HG03521 (cell line): Measurements from ENCODE around the gene PACSIN1.

ENCODE experiments used
- ATAC-seq: cut with Tn5 transposase; IDR thresholded peaks from one replicate; pipeline ENCODE4 v1.9.1; 2021; ENCODE audit warnings: mild to moderate bottlenecking, moderate library complexity; ENCODE audit not compliant: unreplicated experiment

PACSIN1 gene

GRCh38 chr6:34514112-34514511 lies 48.2 kb downstream of the PACSIN1 start:
- ATAC-seq = no peak

- ATAC-seq = no peak
Measured at GRCh38 chr6:34514593-34515472, 49.0 kb downstream of the PACSIN1 start.

GRCh38 chr6:34515473-34516387 lies 49.9 kb downstream of the PACSIN1 start:
- ATAC-seq = no peak

- no peak for ATAC-seq
Measured at GRCh38 chr6:34516391-34517324, 50.8 kb downstream of the PACSIN1 start.

- no peak for ATAC-seq
Measured at GRCh38 chr6:34517461-34517881, 51.6 kb downstream of the PACSIN1 start.

GRCh38 chr6:34517966-34518365 lies 52.1 kb downstream of the PACSIN1 start:
- no peak for ATAC-seq

- no peak for ATAC-seq
Measured at GRCh38 chr6:34518669-34519365, 52.9 kb downstream of the PACSIN1 start.

- no peak for ATAC-seq
Measured at GRCh38 chr6:34519971-34520644, 54.2 kb downstream of the PACSIN1 start.

- no peak for ATAC-seq
Measured at GRCh38 chr6:34520645-34521462, 55.0 kb downstream of the PACSIN1 start.

- ATAC-seq = no peak
Measured at GRCh38 chr6:34521463-34522285, 55.8 kb downstream of the PACSIN1 start.

- ATAC-seq = no peak
Measured at GRCh38 chr6:34522761-34523160, 56.9 kb downstream of the PACSIN1 start.

GRCh38 chr6:34523441-34524206 lies 57.7 kb downstream of the PACSIN1 start:
- ATAC-seq = no peak

GRCh38 chr6:34524499-34524898 lies 58.6 kb downstream of the PACSIN1 start:
- no peak for ATAC-seq

- ATAC-seq = no peak
Measured at GRCh38 chr6:34524971-34525370, 59.1 kb downstream of the PACSIN1 start.

GRCh38 chr6:34525431-34526175 lies 59.7 kb downstream of the PACSIN1 start:
- no peak for ATAC-seq

- no peak for ATAC-seq
Measured at GRCh38 chr6:34526241-34526972, 60.5 kb downstream of the PACSIN1 start.
